ENCODE measurements around the gene JDP2. TPM values are rescaled to one million over a fixed set of nuclear protein-coding genes. Genes with fewer than 3 reads are reported as not detected.

The JDP2 gene
- total RNA-seq, 1 donor from 2014 or later = 79.5 TPM

- Histone ChIP-seq H3K9ac (ENCODE audit: low read length) (no peak overlapping the region), H3K4me1 (ENCODE audit: insufficient read depth, low read length) (no peaks in the 10 kb centered on the region), H3K9me3 (ENCODE audit: insufficient read depth, low read depth, low read length) (no peaks in the 10 kb centered on the region), H2AFZ (ENCODE audit: low read depth, low read length) (no peak overlapping the region), H3K4me2 (ENCODE audit: low read length) (no peak overlapping the region), H3K36me3 (ENCODE audit: insufficient read depth, low read length) (no peaks in the 10 kb centered on the region), H3K79me2 (ENCODE audit: insufficient read depth, low read length) (no peaks in the 10 kb centered on the region), H3K4me3 (ENCODE audit: insufficient read depth, low read depth, low read length) (no peak overlapping the region), H3K27ac (ENCODE audit: low read depth, low read length) (no peak overlapping the region), H4K20me1 (ENCODE audit: insufficient read depth, low read length) (no peaks in the 10 kb centered on the region), H3K27me3 (ENCODE audit: insufficient read depth, low read length) (no peaks in the 10 kb centered on the region)
- peaks cover 4% of the 10 kb centered on the region for H3K4me1 Mint-ChIP-seq (ENCODE audit: low read depth, unreplicated experiment)
- no peak overlapping the region for H3K4me3 Mint-ChIP-seq (ENCODE audit: unreplicated experiment)
- no peak overlapping the region for H3K27ac Mint-ChIP-seq (ENCODE audit: unreplicated experiment)
- FAIRE-seq (no peak), DNase-seq (ENCODE audit: low read depth) (no peak)
- no peaks in the 10 kb centered on the region for H3K36me3 Mint-ChIP-seq (ENCODE audit: low read depth, unreplicated experiment)
- no peak for TF ChIP-seq CTCF (IDR thresholded peaks at IDR 0.05; ENCODE audit: insufficient read depth, low read depth, low read length)
- no peak for TF ChIP-seq EZH2 (IDR thresholded peaks at IDR 0.05; ENCODE audit: insufficient read depth, low read length)
- H3K9me3 Mint-ChIP-seq (ENCODE audit: unreplicated experiment) = peaks cover 5% of the 10 kb centered on the region
- H3K27me3 Mint-ChIP-seq (ENCODE audit: low read depth, unreplicated experiment) = no peaks in the 10 kb centered on the region
These were observed 44.1 kb upstream of the JDP2 start for GRCh38 chr14:75383721-75384120.

- Mint-ChIP-seq H3K36me3 (ENCODE audit: low read depth, unreplicated experiment) (no peaks in the 10 kb centered on the region), H3K9me3 (ENCODE audit: unreplicated experiment) (no peaks in the 10 kb centered on the region), H3K4me1 (ENCODE audit: low read depth, unreplicated experiment) (no peaks in the 10 kb centered on the region), H3K27me3 (ENCODE audit: low read depth, unreplicated experiment) (peaks cover 9% of the 10 kb centered on the region), H3K4me3 (ENCODE audit: unreplicated experiment) (no peak overlapping the region), H3K27ac (ENCODE audit: unreplicated experiment) (no peak overlapping the region)
- Histone ChIP-seq H3K9me3 (ENCODE audit: insufficient read depth, low read depth, low read length) (no peaks in the 10 kb centered on the region), H3K9ac (ENCODE audit: low read length) (no peak overlapping the region), H3K27me3 (ENCODE audit: insufficient read depth, low read length) (peaks cover 3% of the 10 kb centered on the region), H3K79me2 (ENCODE audit: insufficient read depth, low read length) (no peaks in the 10 kb centered on the region), H3K27ac (ENCODE audit: low read depth, low read length) (no peak overlapping the region), H4K20me1 (ENCODE audit: insufficient read depth, low read length) (no peaks in the 10 kb centered on the region), H3K4me1 (ENCODE audit: insufficient read depth, low read length) (no peaks in the 10 kb centered on the region), H3K36me3 (ENCODE audit: insufficient read depth, low read length) (no peaks in the 10 kb centered on the region), H2AFZ (ENCODE audit: low read depth, low read length) (no peak overlapping the region), H3K4me2 (ENCODE audit: low read length) (no peak overlapping the region), H3K4me3 (ENCODE audit: insufficient read depth, low read depth, low read length) (no peak overlapping the region)
- FAIRE-seq (no peak), DNase-seq (ENCODE audit: low read depth) (peak; percentile 6)
- TF ChIP-seq CTCF (IDR thresholded peaks at IDR 0.05; ENCODE audit: insufficient read depth, low read depth, low read length) (no peak), EZH2 (IDR thresholded peaks at IDR 0.05; ENCODE audit: insufficient read depth, low read length) (no peak)
These were observed 38.1 kb upstream of the JDP2 start for GRCh38 chr14:75389679-75390078.

- Histone ChIP-seq H3K4me1 (ENCODE audit: insufficient read depth, low read length) (no peaks in the 10 kb centered on the region), H3K79me2 (ENCODE audit: insufficient read depth, low read length) (no peaks in the 10 kb centered on the region), H3K4me3 (ENCODE audit: insufficient read depth, low read depth, low read length) (no peak overlapping the region), H3K36me3 (ENCODE audit: insufficient read depth, low read length) (no peaks in the 10 kb centered on the region), H3K9ac (ENCODE audit: low read length) (no peak overlapping the region), H4K20me1 (ENCODE audit: insufficient read depth, low read length) (no peaks in the 10 kb centered on the region), H3K9me3 (ENCODE audit: insufficient read depth, low read depth, low read length) (no peaks in the 10 kb centered on the region), H3K4me2 (ENCODE audit: low read length) (no peak overlapping the region), H3K27me3 (ENCODE audit: insufficient read depth, low read length) (peaks cover 3% of the 10 kb centered on the region), H3K27ac (ENCODE audit: low read depth, low read length) (no peak overlapping the region), H2AFZ (ENCODE audit: low read depth, low read length) (no peak overlapping the region)
- H3K27me3 Mint-ChIP-seq (ENCODE audit: low read depth, unreplicated experiment) = peaks cover 12% of the 10 kb centered on the region
- H3K27ac Mint-ChIP-seq (ENCODE audit: unreplicated experiment) = no peak overlapping the region
- DNase-seq (ENCODE audit: low read depth) = no peak
- no peaks in the 10 kb centered on the region for H3K36me3 Mint-ChIP-seq (ENCODE audit: low read depth, unreplicated experiment)
- no peak for FAIRE-seq
- H3K9me3 Mint-ChIP-seq (ENCODE audit: unreplicated experiment) = no peaks in the 10 kb centered on the region
- TF ChIP-seq EZH2 (IDR thresholded peaks at IDR 0.05; ENCODE audit: insufficient read depth, low read length) (no peak), CTCF (IDR thresholded peaks at IDR 0.05; ENCODE audit: insufficient read depth, low read depth, low read length) (no peak)
- H3K4me1 Mint-ChIP-seq (ENCODE audit: low read depth, unreplicated experiment) = no peaks in the 10 kb centered on the region
- H3K4me3 Mint-ChIP-seq (ENCODE audit: unreplicated experiment) = no peak overlapping the region
These were observed 37.6 kb upstream of the JDP2 start for GRCh38 chr14:75390183-75390582.
